Measurements from ENCODE around the gene ZG16B. TPM values are rescaled to one million over a fixed set of nuclear protein-coding genes. Genes with fewer than 3 reads are reported as not detected.

Gene ZG16B
- total RNA-seq, 1 donor from 2014 or later = 0.27 TPM

DNA sequence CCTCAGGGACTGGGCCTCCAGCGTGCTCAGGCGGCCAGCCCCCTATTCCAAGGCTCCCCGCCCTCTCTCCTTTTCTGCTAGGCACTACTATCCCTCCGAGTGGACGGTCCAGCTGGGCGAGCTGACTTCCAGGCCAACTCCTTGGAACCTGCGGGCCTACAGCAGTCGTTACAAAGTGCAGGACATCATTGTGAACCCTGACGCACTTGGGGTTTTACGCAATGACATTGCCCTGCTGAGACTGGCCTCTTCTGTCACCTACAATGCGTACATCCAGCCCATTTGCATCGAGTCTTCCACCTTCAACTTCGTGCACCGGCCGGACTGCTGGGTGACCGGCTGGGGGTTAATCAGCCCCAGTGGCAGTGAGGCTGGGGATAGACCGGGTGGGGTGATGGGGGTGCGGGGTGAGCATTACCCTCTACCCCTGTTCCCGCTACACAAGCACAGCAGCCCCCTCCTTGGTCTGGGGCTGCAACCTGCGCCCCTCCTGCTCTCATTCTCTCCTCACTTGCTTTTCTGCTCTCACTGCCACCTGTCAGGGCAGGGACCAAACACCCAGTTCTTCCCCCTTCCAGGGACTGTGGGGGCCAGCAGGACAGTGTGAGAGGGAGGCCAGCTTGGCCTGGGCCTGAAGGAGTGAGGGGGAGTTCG lies 30.8 kb upstream of the ZG16B start:
- intact Hi-C loops (cut with micrococcal nuclease) = no loop called here
- no peak for DNase-seq
- Histone ChIP-seq H3K27me3 (ENCODE audit: low read depth) (peaks cover 41% of the 10 kb centered on the region), H3K4me1 (no peaks in the 10 kb centered on the region), H3K4me3 (no peak overlapping the region), H3K36me3 (no peaks in the 10 kb centered on the region), H3K9me3 (replicated peaks) (peaks cover 16% of the 10 kb centered on the region), H3K27ac (replicated peaks) (no peak overlapping the region)
- TF ChIP-seq, protein P1, sequence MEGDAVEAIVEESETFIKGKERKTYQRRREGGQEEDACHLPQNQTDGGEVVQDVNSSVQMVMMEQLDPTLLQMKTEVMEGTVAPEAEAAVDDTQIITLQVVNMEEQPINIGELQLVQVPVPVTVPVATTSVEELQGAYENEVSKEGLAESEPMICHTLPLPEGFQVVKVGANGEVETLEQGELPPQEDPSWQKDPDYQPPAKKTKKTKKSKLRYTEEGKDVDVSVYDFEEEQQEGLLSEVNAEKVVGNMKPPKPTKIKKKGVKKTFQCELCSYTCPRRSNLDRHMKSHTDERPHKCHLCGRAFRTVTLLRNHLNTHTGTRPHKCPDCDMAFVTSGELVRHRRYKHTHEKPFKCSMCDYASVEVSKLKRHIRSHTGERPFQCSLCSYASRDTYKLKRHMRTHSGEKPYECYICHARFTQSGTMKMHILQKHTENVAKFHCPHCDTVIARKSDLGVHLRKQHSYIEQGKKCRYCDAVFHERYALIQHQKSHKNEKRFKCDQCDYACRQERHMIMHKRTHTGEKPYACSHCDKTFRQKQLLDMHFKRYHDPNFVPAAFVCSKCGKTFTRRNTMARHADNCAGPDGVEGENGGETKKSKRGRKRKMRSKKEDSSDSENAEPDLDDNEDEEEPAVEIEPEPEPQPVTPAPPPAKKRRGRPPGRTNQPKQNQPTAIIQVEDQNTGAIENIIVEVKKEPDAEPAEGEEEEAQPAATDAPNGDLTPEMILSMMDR (IDR thresholded peaks at IDR 0.05; ENCODE audit: borderline replicate concordance) = no peak

DNA sequence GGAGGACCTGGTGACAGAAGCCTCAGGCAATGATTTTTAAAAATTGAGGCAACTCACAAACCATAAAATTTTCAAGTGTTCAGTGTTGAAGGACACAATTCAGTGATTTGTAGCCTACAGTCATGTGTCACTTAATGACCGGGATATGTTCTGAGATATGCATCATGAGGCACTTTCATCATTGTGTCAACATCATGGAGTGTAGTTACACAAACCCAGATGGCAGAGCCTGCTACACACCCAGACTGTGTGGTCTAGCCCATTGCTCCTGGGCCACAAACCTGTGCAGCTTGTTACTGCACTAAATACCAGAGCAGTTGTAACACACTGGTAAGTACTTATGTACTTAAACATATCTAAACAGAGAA lies 30.3 kb upstream of the ZG16B start:
- intact Hi-C loops (cut with micrococcal nuclease) = no loop called here
- TF ChIP-seq, protein P1 (IDR thresholded peaks at IDR 0.05; ENCODE audit: borderline replicate concordance) = no peak
- Histone ChIP-seq H3K27ac (replicated peaks) (no peak overlapping the region), H3K36me3 (no peaks in the 10 kb centered on the region), H3K4me1 (no peaks in the 10 kb centered on the region), H3K4me3 (no peak overlapping the region), H3K9me3 (replicated peaks) (peaks cover 21% of the 10 kb centered on the region), H3K27me3 (ENCODE audit: low read depth) (peaks cover 46% of the 10 kb centered on the region)
- no peak for DNase-seq

DNA sequence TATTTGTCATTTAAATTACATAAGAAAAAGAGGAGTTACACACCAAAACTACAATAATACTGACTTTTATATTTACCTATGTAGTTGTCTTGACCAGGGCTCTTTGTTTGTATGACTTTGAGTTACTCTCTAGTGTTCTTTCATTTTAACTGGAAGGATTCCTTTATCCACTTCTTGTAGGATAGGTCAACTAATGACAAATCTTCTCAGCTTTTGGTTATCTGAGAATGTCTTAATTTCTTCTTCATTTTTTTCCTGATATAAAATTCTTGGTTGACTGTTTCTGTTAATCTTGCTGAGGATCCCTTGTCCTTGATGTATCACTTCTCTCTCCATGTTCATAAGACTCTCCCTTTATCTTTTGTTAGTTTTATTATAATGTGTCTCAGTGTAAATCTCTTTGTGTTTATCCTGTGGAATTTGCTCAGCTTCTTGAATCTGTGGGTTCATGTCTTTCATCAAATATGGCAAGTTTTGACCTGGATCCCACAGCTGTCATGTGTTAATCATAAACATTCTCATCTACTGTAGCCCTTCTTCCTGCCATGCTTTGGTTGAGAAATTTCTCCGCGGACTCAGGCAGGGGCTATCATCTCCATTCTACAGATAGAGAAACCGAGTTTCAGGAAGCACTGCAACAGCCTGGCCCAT lies 26.4 kb upstream of the ZG16B start:
- intact Hi-C loops (cut with micrococcal nuclease) = no loop called here
- TF ChIP-seq, protein P1 (IDR thresholded peaks at IDR 0.05; ENCODE audit: borderline replicate concordance) = no peak
- Histone ChIP-seq H3K36me3 (no peaks in the 10 kb centered on the region), H3K9me3 (replicated peaks) (peaks cover 24% of the 10 kb centered on the region), H3K4me3 (no peak overlapping the region), H3K4me1 (no peaks in the 10 kb centered on the region), H3K27ac (replicated peaks) (no peak overlapping the region), H3K27me3 (ENCODE audit: low read depth) (peaks cover 58% of the 10 kb centered on the region)
- no peak for DNase-seq

DNA sequence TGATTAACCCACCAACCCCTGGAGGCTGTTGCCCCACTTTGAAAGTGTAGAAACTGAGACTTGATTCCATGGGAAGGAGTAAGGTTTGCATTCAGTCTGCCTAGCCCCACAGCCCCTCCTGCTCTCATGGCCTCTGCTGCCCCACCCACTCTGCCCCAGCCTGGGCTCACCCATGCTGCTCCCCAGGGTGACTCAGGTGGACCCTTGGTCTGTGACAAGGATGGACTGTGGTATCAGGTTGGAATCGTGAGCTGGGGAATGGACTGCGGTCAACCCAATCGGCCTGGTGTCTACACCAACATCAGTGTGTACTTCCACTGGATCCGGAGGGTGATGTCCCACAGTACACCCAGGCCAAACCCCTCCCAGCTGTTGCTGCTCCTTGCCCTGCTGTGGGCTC lies 25.4 kb upstream of the ZG16B start:
- no peak for DNase-seq
- intact Hi-C loops (cut with micrococcal nuclease) = no loop called here
- H3K27me3 ChIP-seq (ENCODE audit: low read depth) = peaks cover 47% of the 10 kb centered on the region

DNA sequence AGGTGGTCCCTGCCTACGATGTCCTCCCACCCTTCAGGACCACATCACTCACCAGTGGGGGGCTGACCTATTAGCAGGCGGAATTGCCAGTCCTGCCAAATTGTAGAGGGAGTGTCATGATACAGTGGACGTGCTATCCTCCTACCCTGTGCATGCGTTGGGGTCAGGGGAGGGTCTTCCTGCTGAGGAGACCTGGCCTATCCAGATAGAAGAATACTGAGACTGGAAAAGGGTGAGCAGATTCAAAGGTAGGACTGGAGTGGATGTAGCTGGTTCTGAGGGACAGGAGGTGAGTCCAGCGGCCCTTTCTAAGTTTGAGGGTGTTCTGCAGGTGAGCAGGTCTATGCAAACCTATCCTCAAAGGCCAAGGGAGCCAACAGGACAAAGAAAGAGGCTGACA lies 23.8 kb upstream of the ZG16B start:
- no peak overlapping the region for H3K4me3 ChIP-seq
- intact Hi-C loops (cut with micrococcal nuclease) = no loop called here
- no peaks in the 10 kb centered on the region for H3K4me1 ChIP-seq
- DNase-seq = no peak
- TF ChIP-seq, protein P1 (IDR thresholded peaks at IDR 0.05; ENCODE audit: borderline replicate concordance) = no peak
- H3K27me3 ChIP-seq (ENCODE audit: low read depth) = peaks cover 49% of the 10 kb centered on the region
- no peaks in the 10 kb centered on the region for H3K36me3 ChIP-seq
- H3K9me3 ChIP-seq (replicated peaks) = peaks cover 24% of the 10 kb centered on the region
- H3K27ac ChIP-seq (replicated peaks) = no peak overlapping the region

More for the DNA sequence above, 25.4 kb upstream of the ZG16B start:
- Histone ChIP-seq H3K36me3 (no peaks in the 10 kb centered on the region), H3K4me3 (no peak overlapping the region), H3K4me1 (no peaks in the 10 kb centered on the region), H3K9me3 (replicated peaks) (peaks cover 24% of the 10 kb centered on the region), H3K27ac (replicated peaks) (no peak overlapping the region)
- TF ChIP-seq, protein P1 (IDR thresholded peaks at IDR 0.05; ENCODE audit: borderline replicate concordance) = no peak
